Nephron progenitor cell (in vitro differentiated cells): Measurements from ENCODE around the gene ARHGEF4.

Source experiments
- DNase-seq: peaks from one replicate; pipeline ENCODE4 v3.0.0; 2021
- H3K27ac Mint-ChIP-seq: 2 replicates; pipeline ENCODE4 v1.8.0; 2021; ENCODE audit warnings: mild to moderate bottlenecking, moderate library complexity, mixed read lengths
- H3K27me3 Mint-ChIP-seq: 2 replicates; pipeline ENCODE4 v1.8.0; 2021; ENCODE audit warnings: mild to moderate bottlenecking, low read depth, mixed read lengths; ENCODE audit not compliant: poor library complexity
- H3K36me3 Mint-ChIP-seq: 2 replicates; pipeline ENCODE4 v1.8.0; 2021; ENCODE audit warnings: low read depth, mixed read lengths
- H3K4me1 Mint-ChIP-seq: 2 replicates; pipeline ENCODE4 v1.8.0; 2021; ENCODE audit warnings: mixed read lengths
- H3K4me3 Mint-ChIP-seq: 2 replicates; pipeline ENCODE4 v1.8.0; 2021; ENCODE audit warnings: mild to moderate bottlenecking, moderate library complexity, mixed read lengths
- H3K9me3 Mint-ChIP-seq: 2 replicates; pipeline ENCODE4 v1.8.0; 2021; ENCODE audit warnings: mild to moderate bottlenecking, moderate library complexity, mixed read lengths
- TF ChIP-seq, protein P1 (sequence below): fragments of 200-600 bp; sonication (generic); IDR thresholded peaks from 2 replicates; pipeline ENCODE4 v1.5.0; 2021; ENCODE audit warnings: antibody characterized with exemption

The ARHGEF4 gene

GRCh38 chr2:131034122-131035051 is 197.7 kb downstream of the ARHGEF4 start:
- peak overlapping the region; percentile 79 for H3K4me3 Mint-ChIP-seq
- no peaks in the 10 kb centered on the region for H3K36me3 Mint-ChIP-seq
- no peaks in the 10 kb centered on the region for H3K9me3 Mint-ChIP-seq
- no peak overlapping the region for H3K27ac Mint-ChIP-seq
- TF ChIP-seq, protein P1, sequence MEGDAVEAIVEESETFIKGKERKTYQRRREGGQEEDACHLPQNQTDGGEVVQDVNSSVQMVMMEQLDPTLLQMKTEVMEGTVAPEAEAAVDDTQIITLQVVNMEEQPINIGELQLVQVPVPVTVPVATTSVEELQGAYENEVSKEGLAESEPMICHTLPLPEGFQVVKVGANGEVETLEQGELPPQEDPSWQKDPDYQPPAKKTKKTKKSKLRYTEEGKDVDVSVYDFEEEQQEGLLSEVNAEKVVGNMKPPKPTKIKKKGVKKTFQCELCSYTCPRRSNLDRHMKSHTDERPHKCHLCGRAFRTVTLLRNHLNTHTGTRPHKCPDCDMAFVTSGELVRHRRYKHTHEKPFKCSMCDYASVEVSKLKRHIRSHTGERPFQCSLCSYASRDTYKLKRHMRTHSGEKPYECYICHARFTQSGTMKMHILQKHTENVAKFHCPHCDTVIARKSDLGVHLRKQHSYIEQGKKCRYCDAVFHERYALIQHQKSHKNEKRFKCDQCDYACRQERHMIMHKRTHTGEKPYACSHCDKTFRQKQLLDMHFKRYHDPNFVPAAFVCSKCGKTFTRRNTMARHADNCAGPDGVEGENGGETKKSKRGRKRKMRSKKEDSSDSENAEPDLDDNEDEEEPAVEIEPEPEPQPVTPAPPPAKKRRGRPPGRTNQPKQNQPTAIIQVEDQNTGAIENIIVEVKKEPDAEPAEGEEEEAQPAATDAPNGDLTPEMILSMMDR = no peak
- peak; percentile 79 for DNase-seq
- peaks cover 61% of the 10 kb centered on the region for H3K27me3 Mint-ChIP-seq
- H3K4me1 Mint-ChIP-seq = peaks cover 35% of the 10 kb centered on the region

GRCh38 chr2:131035112-131035825 is 198.6 kb downstream of the ARHGEF4 start:
- no peak overlapping the region for H3K27ac Mint-ChIP-seq
- TF ChIP-seq, protein P1 = no peak
- H3K4me3 Mint-ChIP-seq = peak overlapping the region; percentile 67
- no peaks in the 10 kb centered on the region for H3K36me3 Mint-ChIP-seq
- peaks cover 35% of the 10 kb centered on the region for H3K4me1 Mint-ChIP-seq
- peaks cover 59% of the 10 kb centered on the region for H3K27me3 Mint-ChIP-seq
- H3K9me3 Mint-ChIP-seq = no peaks in the 10 kb centered on the region
- no peak for DNase-seq

GRCh38 chr2:131035826-131036231 is 199.1 kb downstream of the ARHGEF4 start:
- no peak for DNase-seq
- TF ChIP-seq, protein P1 = no peak
- Mint-ChIP-seq H3K4me1 (peaks cover 32% of the 10 kb centered on the region), H3K27me3 (peaks cover 53% of the 10 kb centered on the region), H3K9me3 (no peaks in the 10 kb centered on the region), H3K36me3 (no peaks in the 10 kb centered on the region), H3K4me3 (peak overlapping the region; percentile 67), H3K27ac (no peak overlapping the region)

- Mint-ChIP-seq H3K36me3 (no peaks in the 10 kb centered on the region), H3K4me1 (peaks cover 37% of the 10 kb centered on the region), H3K4me3 (peak overlapping the region; percentile 67), H3K27ac (no peak overlapping the region), H3K9me3 (no peaks in the 10 kb centered on the region), H3K27me3 (peaks cover 52% of the 10 kb centered on the region)
- TF ChIP-seq, protein P1 = no peak
- no peak for DNase-seq
Measured at GRCh38 chr2:131036269-131036668, 199.6 kb downstream of the ARHGEF4 start.

GRCh38 chr2:131036696-131037397 is 200.1 kb downstream of the ARHGEF4 start:
- Mint-ChIP-seq H3K27me3 (peaks cover 52% of the 10 kb centered on the region), H3K4me3 (peak overlapping the region; percentile 38), H3K4me1 (peaks cover 41% of the 10 kb centered on the region), H3K36me3 (no peaks in the 10 kb centered on the region), H3K9me3 (no peaks in the 10 kb centered on the region), H3K27ac (no peak overlapping the region)
- TF ChIP-seq, protein P1 = no peak
- DNase-seq = no peak
